ENCODE data around the gene FBXL7. TPM values are rescaled to one million over a fixed set of nuclear protein-coding genes. Genes with fewer than 3 reads are reported as not detected.

FBXL7 gene
- total RNA-seq, 1 donor, result 11.2 TPM

GRCh38 chr5:15791859-15792258, 291.9 kb downstream of the FBXL7 start:
- no peak for TF ChIP-seq CTCF (IDR thresholded peaks at IDR 0.05; ENCODE audit: insufficient read depth, low read depth, low read length)
- no peak overlapping the region for H3K4me3 ChIP-seq (ENCODE audit: low read depth, low read length)

DNA sequence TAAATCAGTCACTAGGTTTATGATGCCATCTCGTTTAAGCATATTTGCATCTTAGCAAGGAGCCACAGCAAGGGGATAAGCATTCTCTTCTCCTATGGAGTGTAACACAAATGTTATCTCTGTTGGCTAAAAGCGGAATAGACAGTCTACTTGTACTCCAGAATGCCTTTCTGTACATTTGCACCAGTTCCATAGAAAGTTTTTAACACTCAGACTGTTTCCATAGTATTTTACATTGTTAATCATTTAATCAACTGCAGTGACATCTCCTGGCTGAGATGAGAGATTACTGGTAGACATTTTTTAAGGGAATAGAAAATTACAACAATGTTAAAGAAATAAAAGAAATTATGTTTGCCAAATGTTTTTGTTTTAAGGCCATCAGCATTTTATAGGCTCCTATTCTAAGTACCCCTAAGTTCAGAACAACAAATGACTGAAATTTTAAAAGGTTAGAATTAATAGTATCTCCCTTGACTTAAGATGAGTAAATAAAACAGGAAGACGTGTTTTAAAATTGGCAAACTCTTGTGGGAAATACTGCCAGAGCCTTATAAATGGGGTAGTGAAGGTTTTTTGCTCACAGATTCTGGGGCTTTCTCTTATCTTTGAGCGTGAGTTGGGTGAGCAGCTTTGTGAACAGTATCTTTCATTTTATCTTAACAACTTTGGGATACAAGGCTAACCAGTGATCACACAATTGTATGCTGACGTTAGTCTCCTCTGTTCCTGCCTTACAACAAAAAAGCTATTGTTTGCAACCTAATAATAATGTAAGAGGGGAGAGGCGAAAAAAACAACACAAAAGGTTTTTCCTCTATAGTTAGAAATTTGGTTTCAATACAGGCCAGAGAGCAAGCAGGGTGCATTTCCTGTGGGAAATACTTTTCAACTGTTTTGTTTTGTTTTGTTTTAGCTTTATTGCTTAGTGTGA, 294.3 kb downstream of the FBXL7 start:
- peak; percentile 15 for DNase-seq (ENCODE audit: low read depth)
- H3K4me3 ChIP-seq (ENCODE audit: low read depth, low read length), result no peak overlapping the region
- TF ChIP-seq CTCF (IDR thresholded peaks at IDR 0.05; ENCODE audit: insufficient read depth, low read depth, low read length), result peak; percentile 32

More at GRCh38 chr5:15791859-15792258, 291.9 kb downstream of the FBXL7 start:
- DNase-seq (ENCODE audit: low read depth), result peak; percentile 18

DNA sequence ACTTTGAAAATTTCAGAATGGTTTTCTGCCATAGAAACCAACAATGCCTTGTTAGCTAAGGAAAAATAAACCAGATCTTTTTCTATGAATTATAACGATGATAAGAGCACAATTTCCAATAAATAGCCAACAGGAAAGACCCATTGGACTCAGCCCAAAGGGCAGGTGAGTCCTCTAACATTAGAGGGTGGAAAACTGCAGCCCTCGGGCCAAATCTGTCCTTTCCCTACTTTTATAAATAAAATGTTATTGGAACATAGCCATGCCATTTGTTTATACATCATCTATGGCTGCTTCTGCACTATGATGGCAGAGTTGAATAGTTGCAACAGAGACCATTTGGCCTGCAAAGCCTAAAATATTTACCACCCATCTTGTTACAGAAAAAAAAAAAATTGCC, 296.1 kb downstream of the FBXL7 start:
- no peak for TF ChIP-seq CTCF (IDR thresholded peaks at IDR 0.05; ENCODE audit: insufficient read depth, low read depth, low read length)
- DNase-seq (ENCODE audit: low read depth), result no peak
- H3K4me3 ChIP-seq (ENCODE audit: low read depth, low read length), result no peak overlapping the region

DNA sequence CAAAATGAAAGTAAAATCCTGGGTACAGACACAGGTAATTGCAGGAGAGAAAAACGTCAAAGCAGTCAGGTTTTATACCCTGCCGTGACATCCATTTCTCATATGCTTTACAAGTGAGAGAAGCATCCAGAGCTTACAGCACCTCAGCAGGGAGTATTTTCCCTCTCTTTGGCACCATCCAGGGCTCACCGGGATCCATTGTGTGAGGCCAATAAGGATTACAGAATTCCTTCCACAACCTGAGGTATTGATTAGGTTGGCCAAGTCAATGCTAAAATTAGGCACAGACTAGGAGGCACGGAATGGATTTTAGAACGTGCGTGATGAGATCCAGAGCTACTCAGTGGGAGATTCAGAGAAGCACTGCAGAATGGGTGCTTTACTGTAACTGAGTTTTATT, 296.6 kb downstream of the FBXL7 start:
- H3K4me3 ChIP-seq (ENCODE audit: low read depth, low read length), result no peak overlapping the region
- TF ChIP-seq CTCF (IDR thresholded peaks at IDR 0.05; ENCODE audit: insufficient read depth, low read depth, low read length), result no peak
- DNase-seq (ENCODE audit: low read depth), result no peak

GRCh38 chr5:15797116-15797515, 297.1 kb downstream of the FBXL7 start:
- H3K4me3 ChIP-seq (ENCODE audit: low read depth, low read length), result no peak overlapping the region
- DNase-seq (ENCODE audit: low read depth), result no peak
- TF ChIP-seq CTCF (IDR thresholded peaks at IDR 0.05; ENCODE audit: insufficient read depth, low read depth, low read length), result no peak

DNA sequence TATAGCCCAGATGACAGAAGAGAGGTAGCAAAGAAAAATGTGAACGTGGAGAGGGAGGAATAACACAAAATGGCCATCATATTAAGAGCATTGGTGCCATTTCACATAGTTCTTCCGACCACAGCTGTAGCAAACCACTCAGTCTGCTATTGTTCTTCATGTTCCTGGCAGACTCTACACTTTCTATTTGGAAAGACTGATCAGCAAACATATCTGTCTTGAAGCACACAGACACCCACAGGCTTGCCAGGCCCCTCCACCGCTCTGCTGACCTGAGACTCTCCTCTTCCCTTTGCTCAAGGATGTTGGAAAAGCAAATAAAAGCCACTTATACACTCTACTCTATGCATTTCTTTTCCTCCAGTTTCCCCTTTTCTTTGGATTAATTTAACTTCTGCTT, 298.0 kb downstream of the FBXL7 start:
- no peak for DNase-seq (ENCODE audit: low read depth)
- no peak overlapping the region for H3K4me3 ChIP-seq (ENCODE audit: low read depth, low read length)
- no peak for TF ChIP-seq CTCF (IDR thresholded peaks at IDR 0.05; ENCODE audit: insufficient read depth, low read depth, low read length)

Data from fibroblast of villous mesenchyme (primary cell).